Panc1 (cell line): ENCODE results near the gene FAM174C.

Experiments
- CTCF ChIP-seq: fragments of 450-650 bp; IDR thresholded peaks from 2 replicates; pipeline ENCODE4 v1.5.1; 2017; ENCODE audit warnings: mild to moderate bottlenecking
- POLR2AphosphoS5 ChIP-seq: IDR thresholded peaks from 2 replicates; pipeline ENCODE4 v1.6.1; 2012; ENCODE audit warnings: mild to moderate bottlenecking, low read depth, low read length, moderate library complexity
- REST ChIP-seq, 2 experiments: IDR thresholded peaks; 2 replicates each; pipeline ENCODE4 v1.6.1; 2011 to 2012; ENCODE audit warnings: low read depth in 2 of 2, control low read depth in 1 of 2, low read length in 1 of 2, mild to moderate bottlenecking in 1 of 2, moderate library complexity in 1 of 2; ENCODE audit not compliant: insufficient read depth in 1 of 2
- TCF7L2 ChIP-seq: IDR thresholded peaks from 2 replicates; pipeline ENCODE4 v1.6.1; 2011; ENCODE audit warnings: mild to moderate bottlenecking, low read depth, low read length, inconsistent platforms

DNA sequence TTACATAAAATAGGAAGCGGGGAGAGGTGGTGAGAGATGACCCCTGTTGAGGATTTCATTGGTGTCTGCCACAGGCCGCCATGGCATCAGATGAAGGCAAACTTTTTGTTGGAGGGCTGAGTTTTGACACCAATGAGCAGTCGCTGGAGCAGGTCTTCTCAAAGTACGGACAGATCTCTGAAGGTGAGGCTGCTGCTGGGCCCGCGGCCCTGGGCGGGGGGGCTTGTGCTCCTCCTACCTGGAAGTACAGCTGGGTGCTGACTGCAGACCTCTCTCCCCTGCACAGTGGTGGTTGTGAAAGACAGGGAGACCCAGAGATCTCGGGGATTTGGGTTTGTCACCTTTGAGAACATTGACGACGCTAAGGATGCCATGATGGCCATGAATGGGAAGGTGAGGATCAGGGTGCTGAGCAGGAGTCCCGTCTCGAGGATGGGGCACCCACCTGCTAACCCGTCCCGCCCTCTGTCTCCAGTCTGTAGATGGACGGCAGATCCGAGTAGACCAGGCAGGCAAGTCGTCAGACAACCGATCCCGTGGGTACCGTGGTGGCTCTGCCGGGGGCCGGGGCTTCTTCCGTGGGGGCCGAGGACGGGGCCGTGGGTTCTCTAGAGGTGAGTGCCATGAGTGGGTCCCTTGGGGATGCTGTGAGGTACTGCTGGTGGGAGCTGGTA, 4.3 kb upstream of the FAM174C start:
- TF ChIP-seq CTCF: no peak
- no peak for TF ChIP-seq TCF7L2
- no peak for TF ChIP-seq REST (IDR thresholded peaks at IDR 0.05; ENCODE audit: insufficient read depth in 1 of 2, low read depth in 2 of 2, low read length in 1 of 2)
- no peak for TF ChIP-seq POLR2AphosphoS5
